Renal pelvis (tissue), 4 donors: ENCODE results near the gene KIZ. TPM values are rescaled to one million over a fixed set of nuclear protein-coding genes. Genes with fewer than 3 reads are reported as not detected.
A peak's percentile ranks its signal among the peaks of the same experiment; 100 is the strongest.

Experiments
- DNase-seq: peaks from one replicate; pipeline ENCODE4 v3.0.0-alpha.2; 2013
- polyA plus RNA-seq, 3 donors: library from polyadenylated mRNA; unstranded; fragments of 120-200 nt; gene quantifications; one replicate each; pipeline ENCODE4 v1.2.1, GENCODE V29; 2013; ENCODE audit not compliant: insufficient read length in 3 of 3

Gene KIZ
- polyA plus RNA-seq, 3 donors: 32.5 to 38.9 (median 34.6) TPM

GRCh38 chr20:21172626-21173025, 46.7 kb downstream of the KIZ start:
- no peak for DNase-seq

- no peak for DNase-seq
These were observed 47.6 kb downstream of the KIZ start for GRCh38 chr20:21173485-21173884.

- DNase-seq: no peak
These were observed 48.8 kb downstream of the KIZ start for GRCh38 chr20:21174516-21175239.

- no peak for DNase-seq
These were observed 49.6 kb downstream of the KIZ start for GRCh38 chr20:21175433-21175832.

- DNase-seq: no peak
These were observed 51.9 kb downstream of the KIZ start for GRCh38 chr20:21177767-21178166.

GRCh38 chr20:21179757-21180156, 53.9 kb downstream of the KIZ start:
- DNase-seq: no peak

- DNase-seq: no peak
These were observed 54.4 kb downstream of the KIZ start for GRCh38 chr20:21180248-21180647.

- DNase-seq: no peak
These were observed 55.1 kb downstream of the KIZ start for GRCh38 chr20:21181028-21181427.

- DNase-seq: no peak
These were observed 57.1 kb downstream of the KIZ start for GRCh38 chr20:21182832-21183563.

- no peak for DNase-seq
These were observed 57.8 kb downstream of the KIZ start for GRCh38 chr20:21183722-21184121.

- DNase-seq: no peak
These were observed 58.9 kb downstream of the KIZ start for GRCh38 chr20:21184819-21185218.

- DNase-seq: no peak
These were observed 60.0 kb downstream of the KIZ start for GRCh38 chr20:21185849-21186248.

GRCh38 chr20:21189761-21190523, 64.1 kb downstream of the KIZ start:
- DNase-seq: peak; percentile 70

GRCh38 chr20:21190869-21191268, 65.0 kb downstream of the KIZ start:
- DNase-seq: no peak

- DNase-seq: no peak
These were observed 66.0 kb downstream of the KIZ start for GRCh38 chr20:21191839-21192238.

GRCh38 chr20:21202259-21202658, 76.4 kb downstream of the KIZ start:
- DNase-seq: no peak

GRCh38 chr20:21203088-21203656, 77.3 kb downstream of the KIZ start:
- DNase-seq: no peak

- no peak for DNase-seq
These were observed 80.7 kb downstream of the KIZ start for GRCh38 chr20:21206584-21206983.

- DNase-seq: no peak
These were observed 83.1 kb downstream of the KIZ start for GRCh38 chr20:21208999-21209398.

GRCh38 chr20:21209668-21210067, 83.8 kb downstream of the KIZ start:
- DNase-seq: no peak

- no peak for DNase-seq
These were observed 87.8 kb downstream of the KIZ start for GRCh38 chr20:21213691-21214090.

GRCh38 chr20:21214431-21214830, 88.5 kb downstream of the KIZ start:
- DNase-seq: no peak
